OCI-LY1 (cell line): ENCODE results near the gene LIN52.

Experiments
- EZH2 ChIP-seq: fragments of 200-600 bp; sonication (generic), shearing (Covaris generic); IDR thresholded peaks from 2 replicates; pipeline ENCODE4 v1.8.0; 2017; ENCODE audit warnings: borderline replicate concordance, mixed run types, mild to moderate bottlenecking, antibody characterized with exemption, low read length, moderate library complexity, mixed read lengths
- TF ChIP-seq, protein P1 (sequence below): fragments of 200-600 bp; sonication (generic), shearing (Covaris generic); IDR thresholded peaks from 2 replicates; pipeline ENCODE4 v1.5.1; 2017; ENCODE audit warnings: mild to moderate bottlenecking, antibody characterized with exemption, low read length, moderate library complexity, mixed read lengths

GRCh38 chr14:74134484-74134883 lies 49.7 kb downstream of the LIN52 start:
- TF ChIP-seq, protein P1, sequence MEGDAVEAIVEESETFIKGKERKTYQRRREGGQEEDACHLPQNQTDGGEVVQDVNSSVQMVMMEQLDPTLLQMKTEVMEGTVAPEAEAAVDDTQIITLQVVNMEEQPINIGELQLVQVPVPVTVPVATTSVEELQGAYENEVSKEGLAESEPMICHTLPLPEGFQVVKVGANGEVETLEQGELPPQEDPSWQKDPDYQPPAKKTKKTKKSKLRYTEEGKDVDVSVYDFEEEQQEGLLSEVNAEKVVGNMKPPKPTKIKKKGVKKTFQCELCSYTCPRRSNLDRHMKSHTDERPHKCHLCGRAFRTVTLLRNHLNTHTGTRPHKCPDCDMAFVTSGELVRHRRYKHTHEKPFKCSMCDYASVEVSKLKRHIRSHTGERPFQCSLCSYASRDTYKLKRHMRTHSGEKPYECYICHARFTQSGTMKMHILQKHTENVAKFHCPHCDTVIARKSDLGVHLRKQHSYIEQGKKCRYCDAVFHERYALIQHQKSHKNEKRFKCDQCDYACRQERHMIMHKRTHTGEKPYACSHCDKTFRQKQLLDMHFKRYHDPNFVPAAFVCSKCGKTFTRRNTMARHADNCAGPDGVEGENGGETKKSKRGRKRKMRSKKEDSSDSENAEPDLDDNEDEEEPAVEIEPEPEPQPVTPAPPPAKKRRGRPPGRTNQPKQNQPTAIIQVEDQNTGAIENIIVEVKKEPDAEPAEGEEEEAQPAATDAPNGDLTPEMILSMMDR = no peak
- TF ChIP-seq EZH2 = no peak
